Neural progenitor cell (in vitro differentiated cells): ENCODE measurements around the gene CBFA2T3. TPM values are rescaled to one million over a fixed set of nuclear protein-coding genes. Genes with fewer than 3 reads are reported as not detected.

Experiments
- DNase-seq: peaks from one replicate; pipeline ENCODE4 v3.0.0-alpha.2; 2016; ENCODE audit warnings: low spot score
- H2AFZ ChIP-seq: fragments of 200-600 bp; sonication (generic); replicated peaks from 2 replicates; pipeline ENCODE4 v1.6.1; 2016; ENCODE audit warnings: antibody characterized with exemption
- H3F3A ChIP-seq: fragments of 200-600 bp; sonication (generic); 2 replicates; pipeline ENCODE4 v1.6.1; 2016; ENCODE audit warnings: antibody characterized with exemption, low read depth
- H3K27ac ChIP-seq: fragments of 200-600 bp; sonication (generic); 2 replicates; pipeline ENCODE4 v1.5.1; 2016; ENCODE audit warnings: mild to moderate bottlenecking
- H3K27me3 ChIP-seq: fragments of 200-600 bp; sonication (generic); 2 replicates; pipeline ENCODE4 v1.6.1; 2016; ENCODE audit warnings: mild to moderate bottlenecking, moderate library complexity
- H3K36me3 ChIP-seq: fragments of 200-600 bp; sonication (generic); 2 replicates; pipeline ENCODE4 v1.5.1; 2016
- H3K4me1 ChIP-seq: fragments of 200-600 bp; sonication (generic); 2 replicates; pipeline ENCODE4 v1.6.1; 2016; ENCODE audit warnings: mixed run types
- H3K4me2 ChIP-seq: fragments of 200-600 bp; sonication (generic); 2 replicates; pipeline ENCODE4 v1.6.1; 2016
- H3K4me3 ChIP-seq: fragments of 200-600 bp; sonication (generic); 2 replicates; pipeline ENCODE4 v1.5.1; 2016
- H3K79me2 ChIP-seq: fragments of 200-600 bp; sonication (generic); 2 replicates; pipeline ENCODE4 v1.6.1; 2016; ENCODE audit warnings: low read depth
- H3K9ac ChIP-seq: fragments of 200-600 bp; sonication (generic); 2 replicates; pipeline ENCODE4 v1.6.1; 2016
- H3K9me3 ChIP-seq: fragments of 200-600 bp; sonication (generic); 2 replicates; pipeline ENCODE4 v1.5.1; 2016; ENCODE audit warnings: low read depth
- H4K20me1 ChIP-seq: fragments of 200-600 bp; sonication (generic); 2 replicates; pipeline ENCODE4 v1.6.1; 2016; ENCODE audit warnings: low read depth
- H3K27ac Mint-ChIP-seq: 3 replicates; pipeline ENCODE4 v1.8.0; 2021; ENCODE audit warnings: mixed read lengths
- H3K27me3 Mint-ChIP-seq: 2 replicates; pipeline ENCODE4 v1.8.0; 2022; ENCODE audit warnings: low read depth, mild to moderate bottlenecking, inconsistent platforms, moderate library complexity, mixed read lengths; ENCODE audit not compliant: insufficient read depth
- H3K36me3 Mint-ChIP-seq: 3 replicates; pipeline ENCODE4 v1.8.0; 2021; ENCODE audit warnings: mixed read lengths
- H3K4me1 Mint-ChIP-seq: 3 replicates; pipeline ENCODE4 v1.8.0; 2021; ENCODE audit warnings: mixed read lengths
- H3K4me3 Mint-ChIP-seq: 3 replicates; pipeline ENCODE4 v1.8.0; 2021; ENCODE audit warnings: mild to moderate bottlenecking, moderate library complexity, mixed read lengths
- H3K9me3 Mint-ChIP-seq: 3 replicates; pipeline ENCODE4 v1.8.0; 2020; ENCODE audit warnings: mixed read lengths
- EZH2 ChIP-seq: fragments of 200-600 bp; sonication (generic); IDR thresholded peaks from 2 replicates; pipeline ENCODE4 v1.6.1; 2017; ENCODE audit warnings: antibody characterized with exemption, mild to moderate bottlenecking, moderate library complexity
- EZH2phosphoT487 ChIP-seq: fragments of 200-600 bp; sonication (generic); IDR thresholded peaks from 2 replicates; pipeline ENCODE4 v1.6.1; 2017; ENCODE audit warnings: antibody characterized with exemption
- total RNA-seq: library from RNA; depleted of rRNA; stranded (reverse); fragments of >200 nt; gene quantifications from 2 replicates; pipeline ENCODE4 v1.2.3, GENCODE V29; 2015; ENCODE audit warnings: low replicate concordance
- TF ChIP-seq, protein P1 (sequence below): fragments of 200-600 bp; sonication (generic); IDR thresholded peaks from 2 replicates; pipeline ENCODE4 v1.5.1; 2017; ENCODE audit warnings: antibody characterized with exemption, mild to moderate bottlenecking

The CBFA2T3 gene
- total RNA-seq, 1 donor from 2014 or later: 0.22 TPM

DNA sequence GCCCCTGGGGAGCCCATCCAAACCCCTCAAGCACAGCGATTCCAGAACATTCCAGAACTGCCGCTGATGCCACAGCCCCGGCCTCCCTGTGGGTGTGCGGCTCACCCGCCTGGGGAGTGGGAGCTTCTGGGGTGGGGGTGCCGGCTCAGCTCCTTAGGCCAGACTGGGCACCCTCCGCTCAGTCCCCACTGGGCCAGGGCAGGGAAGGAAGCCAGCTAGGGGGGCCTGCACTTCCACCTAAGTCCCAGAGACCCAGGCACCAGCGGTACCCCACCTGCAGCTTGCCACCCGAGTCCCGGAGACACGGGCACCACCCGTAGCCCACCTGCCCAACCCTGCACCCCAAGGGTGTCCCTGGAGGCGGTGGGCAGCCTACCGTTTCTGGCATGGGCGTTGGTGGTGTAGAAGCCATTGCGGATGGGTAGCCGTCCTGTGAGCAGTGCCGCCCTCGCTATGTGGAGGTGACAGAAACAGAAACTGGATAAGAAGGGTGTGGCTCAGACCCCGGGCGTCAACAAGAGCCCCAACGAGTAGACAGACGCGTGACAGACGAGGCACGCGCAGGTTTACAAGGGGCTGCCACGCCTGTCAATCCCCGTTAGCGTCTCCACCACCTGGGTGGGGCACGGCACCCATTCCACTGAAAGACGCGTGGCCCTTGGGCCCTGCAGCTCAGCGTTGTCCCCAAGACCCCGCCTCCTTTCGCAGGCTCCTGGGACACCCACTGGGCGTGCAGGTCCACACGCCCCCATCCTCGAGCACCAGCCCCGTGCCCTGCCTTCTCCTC is 135.3 kb downstream of the CBFA2T3 start:
- Histone ChIP-seq H3K4me3 (no peak overlapping the region), H3K4me1 (no peaks in the 10 kb centered on the region), H3K9me3 (no peaks in the 10 kb centered on the region), H3F3A (no peaks in the 10 kb centered on the region), H3K4me2 (no peak overlapping the region), H2AFZ (no peak overlapping the region), H3K9ac (no peak overlapping the region), H3K36me3 (no peaks in the 10 kb centered on the region), H3K27ac (no peak overlapping the region), H3K79me2 (no peaks in the 10 kb centered on the region), H3K27me3 (no peaks in the 10 kb centered on the region), H4K20me1 (peaks cover 4% of the 10 kb centered on the region)
- Mint-ChIP-seq H3K36me3 (no peaks in the 10 kb centered on the region), H3K27me3 (peaks cover 8% of the 10 kb centered on the region), H3K27ac (no peak overlapping the region), H3K4me1 (peaks cover 3% of the 10 kb centered on the region), H3K4me3 (no peak overlapping the region), H3K9me3 (no peaks in the 10 kb centered on the region)
- TF ChIP-seq, protein P1, sequence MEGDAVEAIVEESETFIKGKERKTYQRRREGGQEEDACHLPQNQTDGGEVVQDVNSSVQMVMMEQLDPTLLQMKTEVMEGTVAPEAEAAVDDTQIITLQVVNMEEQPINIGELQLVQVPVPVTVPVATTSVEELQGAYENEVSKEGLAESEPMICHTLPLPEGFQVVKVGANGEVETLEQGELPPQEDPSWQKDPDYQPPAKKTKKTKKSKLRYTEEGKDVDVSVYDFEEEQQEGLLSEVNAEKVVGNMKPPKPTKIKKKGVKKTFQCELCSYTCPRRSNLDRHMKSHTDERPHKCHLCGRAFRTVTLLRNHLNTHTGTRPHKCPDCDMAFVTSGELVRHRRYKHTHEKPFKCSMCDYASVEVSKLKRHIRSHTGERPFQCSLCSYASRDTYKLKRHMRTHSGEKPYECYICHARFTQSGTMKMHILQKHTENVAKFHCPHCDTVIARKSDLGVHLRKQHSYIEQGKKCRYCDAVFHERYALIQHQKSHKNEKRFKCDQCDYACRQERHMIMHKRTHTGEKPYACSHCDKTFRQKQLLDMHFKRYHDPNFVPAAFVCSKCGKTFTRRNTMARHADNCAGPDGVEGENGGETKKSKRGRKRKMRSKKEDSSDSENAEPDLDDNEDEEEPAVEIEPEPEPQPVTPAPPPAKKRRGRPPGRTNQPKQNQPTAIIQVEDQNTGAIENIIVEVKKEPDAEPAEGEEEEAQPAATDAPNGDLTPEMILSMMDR: no peak
- TF ChIP-seq EZH2phosphoT487: no peak
- TF ChIP-seq EZH2: no peak
- DNase-seq: no peak

DNA sequence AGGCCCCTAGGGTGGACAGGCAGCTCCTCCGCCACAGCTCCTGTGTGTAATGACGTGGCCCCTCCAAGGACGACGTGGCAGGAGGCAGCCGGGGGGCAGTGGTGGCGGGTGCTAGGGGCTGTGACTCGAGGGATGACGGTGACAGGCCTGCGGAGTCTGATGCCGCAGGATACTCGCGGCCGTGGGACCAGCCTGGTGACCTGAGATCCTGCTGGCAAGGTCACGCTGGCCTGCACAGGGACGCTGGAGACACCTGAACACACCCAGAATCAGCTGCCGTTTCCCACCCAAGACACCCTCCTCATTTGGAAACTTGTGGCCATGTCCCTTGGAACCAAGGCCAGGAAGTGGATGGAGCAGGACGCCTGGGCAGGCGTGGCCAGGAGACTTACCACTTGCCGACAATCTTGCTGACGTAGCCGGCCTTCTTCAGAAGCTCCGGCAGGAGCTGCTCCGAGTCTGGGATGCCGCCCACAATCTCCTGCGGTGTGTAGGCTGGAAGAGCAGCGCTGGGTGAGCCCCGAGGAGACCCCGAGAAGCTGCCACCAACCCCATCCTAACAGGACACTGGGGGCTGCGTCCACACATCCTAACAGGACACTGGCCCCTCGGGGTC is 136.3 kb downstream of the CBFA2T3 start:
- no peaks in the 10 kb centered on the region for H3K27me3 ChIP-seq
- TF ChIP-seq, protein P1: no peak
- no peak for TF ChIP-seq EZH2
- no peak for TF ChIP-seq EZH2phosphoT487

DNA sequence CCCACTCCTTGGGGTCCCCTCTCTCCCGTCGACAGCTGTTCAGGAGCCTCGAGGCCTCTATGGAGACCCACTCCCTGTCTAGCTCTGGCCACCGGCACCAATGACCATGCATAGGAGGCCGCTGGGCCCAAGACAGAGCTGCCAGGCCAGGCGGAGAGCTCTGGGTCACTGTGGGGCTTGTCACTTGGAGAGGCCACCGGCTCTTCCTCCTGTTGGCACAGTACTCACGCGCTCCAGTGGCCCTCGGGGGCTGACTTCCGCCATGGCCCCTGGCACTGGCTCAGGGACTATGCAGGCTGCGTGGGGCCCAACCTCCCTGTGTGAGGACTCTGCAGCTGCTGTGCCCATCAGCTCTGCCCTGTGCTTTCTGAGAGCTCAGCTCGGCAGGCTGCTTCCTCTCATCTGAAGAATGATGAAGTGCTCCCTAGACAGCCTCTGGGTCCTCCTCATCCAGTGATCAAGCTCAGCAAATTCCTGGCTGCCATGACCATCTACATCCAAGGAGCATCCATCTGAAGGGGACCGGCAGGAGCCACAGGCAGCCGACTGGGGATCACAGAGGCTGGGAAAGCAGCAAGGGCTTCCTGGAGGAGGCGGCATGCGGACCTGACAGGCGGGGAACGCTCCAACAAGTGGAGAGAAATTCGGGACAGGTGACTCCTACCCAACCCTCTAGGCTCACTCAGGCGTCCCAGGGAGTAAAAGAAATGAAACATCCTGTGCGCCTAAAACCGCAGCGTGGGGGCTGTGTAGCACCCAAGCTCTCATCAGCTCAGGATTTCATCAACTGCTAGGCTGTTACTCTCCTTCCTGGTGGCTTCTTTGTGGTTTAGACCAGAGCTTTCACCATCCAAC is 137.0 kb downstream of the CBFA2T3 start:
- Histone ChIP-seq H3K4me3 (no peak overlapping the region), H3K9me3 (no peaks in the 10 kb centered on the region), H3K9ac (no peak overlapping the region), H3K4me2 (no peak overlapping the region), H3K27ac (no peak overlapping the region), H3F3A (no peaks in the 10 kb centered on the region), H2AFZ (no peak overlapping the region), H3K27me3 (no peaks in the 10 kb centered on the region), H3K36me3 (no peaks in the 10 kb centered on the region), H4K20me1 (peaks cover 4% of the 10 kb centered on the region), H3K4me1 (no peaks in the 10 kb centered on the region), H3K79me2 (no peaks in the 10 kb centered on the region)
- peaks cover 8% of the 10 kb centered on the region for H3K27me3 Mint-ChIP-seq
- TF ChIP-seq EZH2phosphoT487 (no peak), EZH2 (no peak)
- TF ChIP-seq, protein P1: no peak
- no peak overlapping the region for H3K4me3 Mint-ChIP-seq
- no peak for DNase-seq
- no peaks in the 10 kb centered on the region for H3K9me3 Mint-ChIP-seq
- no peaks in the 10 kb centered on the region for H3K36me3 Mint-ChIP-seq
- H3K4me1 Mint-ChIP-seq: peaks cover 3% of the 10 kb centered on the region
- no peak overlapping the region for H3K27ac Mint-ChIP-seq

More for the DNA sequence above, 136.3 kb downstream of the CBFA2T3 start:
- peaks cover 8% of the 10 kb centered on the region for H3K27me3 Mint-ChIP-seq
- Histone ChIP-seq H3K4me2 (no peak overlapping the region), H3K4me3 (no peak overlapping the region), H3K9ac (no peak overlapping the region), H3K36me3 (no peaks in the 10 kb centered on the region), H2AFZ (no peak overlapping the region), H3K27ac (no peak overlapping the region), H4K20me1 (peaks cover 4% of the 10 kb centered on the region), H3F3A (no peaks in the 10 kb centered on the region), H3K79me2 (no peaks in the 10 kb centered on the region), H3K9me3 (no peaks in the 10 kb centered on the region), H3K4me1 (no peaks in the 10 kb centered on the region)
- no peak overlapping the region for H3K4me3 Mint-ChIP-seq
- H3K4me1 Mint-ChIP-seq: peaks cover 3% of the 10 kb centered on the region
- no peaks in the 10 kb centered on the region for H3K36me3 Mint-ChIP-seq
- H3K27ac Mint-ChIP-seq: no peak overlapping the region
- H3K9me3 Mint-ChIP-seq: no peaks in the 10 kb centered on the region
- DNase-seq: no peak
